WTC11 (cell line): ENCODE data around the gene METTL21A.

Source experiments
- CREM ChIP-seq: sonication (generic); formaldehyde crosslinking; IDR thresholded peaks from 2 replicates; pipeline ENCODE4 v1.8.1; 2022; ENCODE audit warnings: mild to moderate bottlenecking, missing genetic modification reagents, moderate library complexity
- ELF4 ChIP-seq: sonication (generic); formaldehyde crosslinking; IDR thresholded peaks from 2 replicates; pipeline ENCODE4 v1.8.1; 2022; ENCODE audit warnings: low read depth, mild to moderate bottlenecking, moderate library complexity, missing genetic modification reagents
- GRHL2 ChIP-seq: fragments of 250-450 bp; sonication (Bioruptor Pico); IDR thresholded peaks from 2 replicates; pipeline ENCODE4 v1.8.0; 2022; ENCODE audit warnings: mild to moderate bottlenecking, moderate library complexity; ENCODE audit not compliant: insufficient replicate concordance, severe bottlenecking
- IRF2 ChIP-seq: sonication (generic); formaldehyde crosslinking; IDR thresholded peaks from 2 replicates; pipeline ENCODE4 v1.8.0; 2022; ENCODE audit warnings: low read depth, missing genetic modification reagents, borderline replicate concordance
- MAX ChIP-seq: sonication (generic); formaldehyde crosslinking; IDR thresholded peaks from 2 replicates; pipeline ENCODE4 v1.8.0; 2022; ENCODE audit warnings: mild to moderate bottlenecking, missing genetic modification reagents
- NR1H2 ChIP-seq: sonication (generic); formaldehyde crosslinking; IDR thresholded peaks from 2 replicates; pipeline ENCODE4 v1.9.0; 2021; ENCODE audit warnings: mild to moderate bottlenecking, moderate library complexity, missing genetic modification reagents
- NR2C2 ChIP-seq: sonication (generic); formaldehyde crosslinking; IDR thresholded peaks from 2 replicates; pipeline ENCODE4 v1.8.0; 2022; ENCODE audit warnings: mild to moderate bottlenecking, missing genetic modification reagents
- ZBTB21 ChIP-seq: sonication (generic); formaldehyde crosslinking; IDR thresholded peaks from 2 replicates; pipeline ENCODE4 v1.8.1; 2023; ENCODE audit warnings: mild to moderate bottlenecking, missing genetic modification reagents, borderline replicate concordance
- TF ChIP-seq, protein P1 (sequence below): fragments of 200-600 bp; IDR thresholded peaks from 2 replicates; pipeline ENCODE4 v1.8.0; 2022; ENCODE audit warnings: antibody characterized with exemption

GRCh38 chr2:207635468-207636200, 10.4 kb upstream of the METTL21A start:
- TF ChIP-seq, protein P1, sequence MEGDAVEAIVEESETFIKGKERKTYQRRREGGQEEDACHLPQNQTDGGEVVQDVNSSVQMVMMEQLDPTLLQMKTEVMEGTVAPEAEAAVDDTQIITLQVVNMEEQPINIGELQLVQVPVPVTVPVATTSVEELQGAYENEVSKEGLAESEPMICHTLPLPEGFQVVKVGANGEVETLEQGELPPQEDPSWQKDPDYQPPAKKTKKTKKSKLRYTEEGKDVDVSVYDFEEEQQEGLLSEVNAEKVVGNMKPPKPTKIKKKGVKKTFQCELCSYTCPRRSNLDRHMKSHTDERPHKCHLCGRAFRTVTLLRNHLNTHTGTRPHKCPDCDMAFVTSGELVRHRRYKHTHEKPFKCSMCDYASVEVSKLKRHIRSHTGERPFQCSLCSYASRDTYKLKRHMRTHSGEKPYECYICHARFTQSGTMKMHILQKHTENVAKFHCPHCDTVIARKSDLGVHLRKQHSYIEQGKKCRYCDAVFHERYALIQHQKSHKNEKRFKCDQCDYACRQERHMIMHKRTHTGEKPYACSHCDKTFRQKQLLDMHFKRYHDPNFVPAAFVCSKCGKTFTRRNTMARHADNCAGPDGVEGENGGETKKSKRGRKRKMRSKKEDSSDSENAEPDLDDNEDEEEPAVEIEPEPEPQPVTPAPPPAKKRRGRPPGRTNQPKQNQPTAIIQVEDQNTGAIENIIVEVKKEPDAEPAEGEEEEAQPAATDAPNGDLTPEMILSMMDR, result no peak
- TF ChIP-seq ZBTB21 (CRISPR knock-in tag), result no peak
- TF ChIP-seq NR2C2 (CRISPR knock-in tag), result no peak
- TF ChIP-seq NR1H2 (CRISPR knock-in tag), result no peak
- TF ChIP-seq MAX (CRISPR knock-in tag), result no peak
- no peak for TF ChIP-seq CREM (CRISPR knock-in tag)
- TF ChIP-seq GRHL2 (CRISPR knock-in tag), result no peak
- no peak for TF ChIP-seq IRF2 (CRISPR knock-in tag)
- TF ChIP-seq ELF4 (CRISPR knock-in tag), result no peak
